ENCODE data around the gene ELOVL6. TPM values are rescaled to one million over a fixed set of nuclear protein-coding genes. Genes with fewer than 3 reads are reported as not detected.

ELOVL6 gene
- total RNA-seq = 10 to 100 TPM; 25.0 to 35.2 (median 30.9) TPM
- 14.3 TPM for total RNA-seq (2013)

DNA sequence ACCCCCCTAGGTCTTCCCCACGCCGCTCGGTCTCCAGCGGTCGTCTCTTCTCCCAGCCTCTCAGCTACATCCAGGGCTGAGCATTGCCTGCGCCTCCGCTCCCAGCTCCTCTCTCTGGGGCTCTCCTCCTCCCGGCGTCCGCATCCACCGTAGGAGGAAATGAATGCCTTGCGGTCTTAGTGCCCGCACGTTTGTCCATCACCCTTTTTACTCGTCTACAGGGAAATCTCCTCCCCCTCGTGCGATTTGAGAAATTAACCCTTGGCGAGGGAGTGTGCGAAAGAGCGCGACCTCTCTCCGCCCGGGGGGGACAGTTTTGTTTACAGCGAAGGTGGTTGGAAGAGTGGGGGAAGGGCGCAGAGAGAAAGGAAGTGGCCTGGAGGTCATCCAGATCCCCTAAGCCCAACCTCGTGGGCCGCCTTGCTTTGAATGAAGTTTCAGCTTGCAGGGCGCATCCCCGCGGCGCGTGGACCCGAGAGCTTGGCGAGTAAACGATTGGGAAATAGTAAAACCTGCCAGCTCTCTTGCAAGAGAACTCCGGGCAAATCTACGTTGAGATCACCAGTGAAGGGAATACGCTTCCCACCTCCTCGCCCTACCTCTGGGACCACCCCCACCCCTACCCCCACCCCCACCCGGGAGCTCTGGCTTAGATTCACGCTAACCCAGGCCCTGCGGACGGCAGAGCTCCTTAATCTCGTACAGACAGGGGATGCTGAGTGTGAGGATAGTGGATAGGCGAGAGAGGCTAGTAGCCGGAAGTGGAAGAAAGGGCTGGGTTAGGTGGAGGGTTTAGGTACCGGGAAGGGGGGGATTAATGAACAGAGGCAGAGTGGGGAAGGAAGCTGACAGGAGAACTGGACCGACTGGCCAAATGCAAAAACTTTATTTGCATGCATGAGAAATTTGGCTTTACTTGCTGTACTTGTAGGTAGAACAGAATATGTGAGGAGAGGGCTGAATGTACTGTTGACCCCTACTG, at the start of gene ELOVL6:
TSS of gene ELOVL6 (minus strand) at position 181 of the 982 bp plus-strand sequence. CDS start 280 bp downstream, outside the sequence.
- Histone ChIP-seq H3K27ac (ENCODE audit: low read length) (peak within 1 kb of the TSS; percentile 91), H3K4me1 (ENCODE audit: control insufficient read depth, insufficient read depth, low read length) (peaks cover 29% of the 10 kb centered on the region)

DNA sequence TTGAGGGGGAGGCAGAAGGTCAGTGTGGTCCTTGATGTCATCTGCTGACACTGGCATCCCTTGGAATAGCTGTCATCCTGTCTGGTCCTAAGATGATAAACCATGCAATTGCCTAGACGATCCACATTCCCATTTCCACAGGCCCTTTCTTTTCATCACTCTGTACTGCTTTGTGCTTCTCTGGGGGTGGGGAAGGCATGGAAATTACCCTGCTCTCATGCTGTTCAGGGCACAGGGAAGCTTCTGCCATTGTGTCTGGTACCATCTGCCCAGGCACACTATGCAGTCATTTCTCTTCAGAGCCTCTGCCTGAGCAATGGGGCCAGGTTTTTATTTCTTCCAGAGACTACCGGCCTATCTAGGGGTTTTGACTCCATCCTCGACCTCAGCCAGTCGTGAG, 49.7 kb upstream of the ELOVL6 start:
- DNase-seq = no peak
- H3K9me3 ChIP-seq (ENCODE audit: control insufficient read depth, insufficient read depth, low read length) = no peaks in the 10 kb centered on the region
- TF ChIP-seq, protein P1, sequence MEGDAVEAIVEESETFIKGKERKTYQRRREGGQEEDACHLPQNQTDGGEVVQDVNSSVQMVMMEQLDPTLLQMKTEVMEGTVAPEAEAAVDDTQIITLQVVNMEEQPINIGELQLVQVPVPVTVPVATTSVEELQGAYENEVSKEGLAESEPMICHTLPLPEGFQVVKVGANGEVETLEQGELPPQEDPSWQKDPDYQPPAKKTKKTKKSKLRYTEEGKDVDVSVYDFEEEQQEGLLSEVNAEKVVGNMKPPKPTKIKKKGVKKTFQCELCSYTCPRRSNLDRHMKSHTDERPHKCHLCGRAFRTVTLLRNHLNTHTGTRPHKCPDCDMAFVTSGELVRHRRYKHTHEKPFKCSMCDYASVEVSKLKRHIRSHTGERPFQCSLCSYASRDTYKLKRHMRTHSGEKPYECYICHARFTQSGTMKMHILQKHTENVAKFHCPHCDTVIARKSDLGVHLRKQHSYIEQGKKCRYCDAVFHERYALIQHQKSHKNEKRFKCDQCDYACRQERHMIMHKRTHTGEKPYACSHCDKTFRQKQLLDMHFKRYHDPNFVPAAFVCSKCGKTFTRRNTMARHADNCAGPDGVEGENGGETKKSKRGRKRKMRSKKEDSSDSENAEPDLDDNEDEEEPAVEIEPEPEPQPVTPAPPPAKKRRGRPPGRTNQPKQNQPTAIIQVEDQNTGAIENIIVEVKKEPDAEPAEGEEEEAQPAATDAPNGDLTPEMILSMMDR (IDR thresholded peaks at IDR 0.05) = no peak
- 98% methylated on average over 3 of the region's 4 CpGs for WGBS (ENCODE audit: insufficient coverage)
- H3K27ac Mint-ChIP-seq = no peak overlapping the region
- no peak for ATAC-seq
- no peak overlapping the region for H3K27ac ChIP-seq (ENCODE audit: low read length)
- peaks cover 16 to 18% of the 10 kb centered on the region in 2 donors for H3K27me3 Mint-ChIP-seq (ENCODE audit: low read depth in 2 of 2)
- no peaks in the 10 kb centered on the region for H3K27me3 ChIP-seq (ENCODE audit: control insufficient read depth, insufficient read depth, low read length)
- H3K9me3 Mint-ChIP-seq = no peaks in the 10 kb centered on the region
- H3K4me3 ChIP-seq (ENCODE audit: low read length) = no peak overlapping the region
- H3K4me3 Mint-ChIP-seq = no peak overlapping the region
- no peaks in the 10 kb centered on the region for H3K36me3 ChIP-seq (ENCODE audit: control insufficient read depth, insufficient read depth, low read length)
- intact Hi-C loops (cut with micrococcal nuclease) = no loop called here
- no peaks in the 10 kb centered on the region for H3K36me3 Mint-ChIP-seq
- no peaks in the 10 kb centered on the region for H3K4me1 ChIP-seq (ENCODE audit: control insufficient read depth, insufficient read depth, low read length)
- no peaks in the 10 kb centered on the region for H3K4me1 Mint-ChIP-seq

More for the DNA sequence above, at the start of gene ELOVL6:
- peak; percentile 35 to 51 for DNase-seq
- ATAC-seq = peak in 2 of 3 donors; percentile 6 to 7
- TF ChIP-seq, protein P1 (IDR thresholded peaks at IDR 0.05) = no peak
- Histone ChIP-seq H3K4me3 (ENCODE audit: low read length) (peak within 1 kb of the TSS; percentile 67), H3K9me3 (ENCODE audit: control insufficient read depth, insufficient read depth, low read length) (no peaks in the 10 kb centered on the region), H3K36me3 (ENCODE audit: control insufficient read depth, insufficient read depth, low read length) (no peaks in the 10 kb centered on the region), H3K27me3 (ENCODE audit: control insufficient read depth, insufficient read depth, low read length) (no peaks in the 10 kb centered on the region)
- Mint-ChIP-seq H3K36me3 (no peaks in the 10 kb centered on the region), H3K9me3 (no peaks in the 10 kb centered on the region), H3K4me1 (peaks cover 36 to 39% of the 10 kb centered on the region in 2 donors), H3K4me3 (peak within 1 kb of the TSS; percentile 99), H3K27ac (peak within 1 kb of the TSS; percentile 80 to 91), H3K27me3 (ENCODE audit: low read depth in 2 of 2) (no peaks in the 10 kb centered on the region)
- intact Hi-C loops (cut with micrococcal nuclease) = loop anchor here (10.0 kb wide), 2 partner anchors 316 to 764 kb away; partner anchors contain the start of gene SEC24B
- 3% methylated on average over 45 of the region's 48 CpGs for WGBS (ENCODE audit: insufficient coverage)

- WGBS (ENCODE audit: insufficient coverage) = 87% methylated on average over 3 of the region's 3 CpGs
- intact Hi-C loops (cut with micrococcal nuclease) = no loop called here
- H3K9me3 Mint-ChIP-seq = no peaks in the 10 kb centered on the region
Measured at GRCh38 chr4:110247591-110247990, 49.2 kb upstream of the ELOVL6 start.

More at GRCh38 chr4:110247591-110247990, 49.2 kb upstream of the ELOVL6 start:
- TF ChIP-seq, protein P1 (IDR thresholded peaks at IDR 0.05) = no peak
- Histone ChIP-seq H3K4me3 (ENCODE audit: low read length) (no peak overlapping the region), H3K27me3 (ENCODE audit: control insufficient read depth, insufficient read depth, low read length) (no peaks in the 10 kb centered on the region), H3K36me3 (ENCODE audit: control insufficient read depth, insufficient read depth, low read length) (no peaks in the 10 kb centered on the region), H3K4me1 (ENCODE audit: control insufficient read depth, insufficient read depth, low read length) (no peaks in the 10 kb centered on the region), H3K27ac (ENCODE audit: low read length) (no peak overlapping the region), H3K9me3 (ENCODE audit: control insufficient read depth, insufficient read depth, low read length) (no peaks in the 10 kb centered on the region)
- no peak for ATAC-seq
- no peak overlapping the region for H3K4me3 Mint-ChIP-seq
- no peak for DNase-seq
- H3K27me3 Mint-ChIP-seq (ENCODE audit: low read depth in 2 of 2) = peaks cover 16 to 18% of the 10 kb centered on the region in 2 donors
- no peaks in the 10 kb centered on the region for H3K36me3 Mint-ChIP-seq
- no peak overlapping the region for H3K27ac Mint-ChIP-seq
- no peaks in the 10 kb centered on the region for H3K4me1 Mint-ChIP-seq
